ENCODE results near the gene PDE6A.

Gene PDE6A

GRCh38 chr5:149981206-149981605 is 36.6 kb upstream of the PDE6A start:
- CTCF ChIA-PET, result interaction anchor here (0.8 to 4.1 kb wide), 6 partner anchors 10 to 146 kb away, joined by 3 to 29 read pairs (median 12); partner anchors contain the start of gene SLC26A2
- H3K36me3 ChIP-seq (ENCODE audit: control insufficient read depth in 2 of 2, insufficient read depth in 1 of 2, low read length in 2 of 2), result peaks cover 13 to 37% of the 10 kb centered on the region in 2 experiments; a peak in 2 of 3 replicates
- POLR2A ChIA-PET, result no interaction called here
- H3K9me3 ChIP-seq (ENCODE audit: control insufficient read depth, insufficient read depth, low read depth, low read length), result no peaks in the 10 kb centered on the region
- no peaks in the 10 kb centered on the region for H3K4me1 ChIP-seq (ENCODE audit: control insufficient read depth, insufficient read depth, low read length)
- no peak overlapping the region for H3K4me3 ChIP-seq (ENCODE audit: low read depth, low read length)
- H3K27ac ChIP-seq (ENCODE audit: extremely low read depth, low read depth, low read length), result no peak overlapping the region
- TF ChIP-seq ZNF571 (tag by site-specific recombination; IDR thresholded peaks at IDR 0.05) (no peak), ZBTB48 (tag by site-specific recombination; IDR thresholded peaks at IDR 0.05) (0 out of 2 replicates have a peak, but pooled peaks have one; percentile 19)

- CTCF ChIA-PET, result interaction anchor here (0.6 to 4.1 kb wide), 4 partner anchors 11 to 149 kb away, joined by 3 to 29 read pairs (median 14); no protein-coding TSS in a partner anchor
- POLR2A ChIA-PET, result no interaction called here
- Histone ChIP-seq H3K27ac (ENCODE audit: extremely low read depth, low read depth, low read length) (no peak overlapping the region), H3K4me1 (ENCODE audit: control insufficient read depth, insufficient read depth, low read length) (no peaks in the 10 kb centered on the region), H3K4me3 (ENCODE audit: low read depth, low read length) (no peak overlapping the region), H3K9me3 (ENCODE audit: control insufficient read depth, insufficient read depth, low read depth, low read length) (no peaks in the 10 kb centered on the region), H3K36me3 (ENCODE audit: control insufficient read depth in 2 of 2, insufficient read depth in 1 of 2, low read length in 2 of 2) (peaks cover 13 to 37% of the 10 kb centered on the region in 2 experiments; a peak in 2 of 3 replicates)
- TF ChIP-seq ZNF548 (tag by site-specific recombination; IDR thresholded peaks at IDR 0.05) (no peak), ZSCAN5A (tag by site-specific recombination; IDR thresholded peaks at IDR 0.05) (no peak), ZNF426 (tag by site-specific recombination; IDR thresholded peaks at IDR 0.05) (no peak), TSHZ1 (tag by site-specific recombination; IDR thresholded peaks at IDR 0.05; ENCODE audit: borderline replicate concordance) (no peak), ZNF792 (tag by site-specific recombination; IDR thresholded peaks at IDR 0.05) (no peak), OSR2 (tag by site-specific recombination; IDR thresholded peaks at IDR 0.05) (no peak), MZF1 (tag by site-specific recombination; IDR thresholded peaks at IDR 0.05; ENCODE audit: borderline replicate concordance) (no peak), ZNF398 (tag by site-specific recombination; IDR thresholded peaks at IDR 0.05) (no peak), ZNF175 (tag by site-specific recombination; IDR thresholded peaks at IDR 0.05) (no peak), HOXA7 (CRISPR knock-in tag; IDR thresholded peaks at IDR 0.05; ENCODE audit: borderline replicate concordance) (no peak), ZNF561 (tag by site-specific recombination; IDR thresholded peaks at IDR 0.05; ENCODE audit: borderline replicate concordance) (no peak), YY1 (tag by site-specific recombination; IDR thresholded peaks at IDR 0.05) (no peak), ZNF433 (tag by site-specific recombination; IDR thresholded peaks at IDR 0.05; ENCODE audit: low read depth) (no peak), ZBTB17 (tag by site-specific recombination; IDR thresholded peaks at IDR 0.05) (no peak)
Observed at GRCh38 chr5:149979896-149980295, 35.3 kb upstream of the PDE6A start.

Data from HEK293 (cell line).